Sigmoid colon (tissue), 7 donors: ENCODE measurements around the gene TOP2B. TPM values are rescaled to one million over a fixed set of nuclear protein-coding genes. Genes with fewer than 3 reads are reported as not detected.
A peak's percentile ranks its signal among the peaks of the same experiment; 100 is the strongest.

Experiments
- DNase-seq: peaks from one replicate; pipeline ENCODE4 v3.0.0-alpha.2; 2019
- H3K27ac ChIP-seq, 4 donors: fragments of 200-600 bp; sonication (generic); one replicate each; pipeline ENCODE4 v1.5.1; 2016 to 2019; ENCODE audit warnings: mild to moderate bottlenecking in 1 of 4
- H3K27me3 ChIP-seq, 3 donors: fragments of 200-600 bp; sonication (generic); one replicate each; pipeline ENCODE4 v1.5.1; 2019; ENCODE audit warnings: mild to moderate bottlenecking in 1 of 3
- H3K36me3 ChIP-seq, 4 donors: fragments of 200-600 bp; sonication (generic); one replicate each; pipeline ENCODE4 v1.5.1; 2016 to 2019
- H3K4me1 ChIP-seq, 4 donors: fragments of 200-600 bp; sonication (generic); one replicate each; pipeline ENCODE4 v1.5.1; 2017 to 2019
- H3K4me3 ChIP-seq, 4 donors: fragments of 200-600 bp; sonication (generic); one replicate each; pipeline ENCODE4 v1.5.1; 2017 to 2019; ENCODE audit warnings: mild to moderate bottlenecking in 2 of 4, moderate library complexity in 1 of 4
- H3K9me3 ChIP-seq, 4 donors: fragments of 200-600 bp in 3 of 4; sonication (generic) in 3 of 4; one replicate each; pipeline versions ENCODE4 v1.5.1 to v1.6.1; 2013 to 2019
- CTCF ChIP-seq, 4 experiments: fragments of 450-650 bp in 3 of 4; fragments of 200-600 bp in 1 of 4; IDR thresholded peaks; one replicate each; pipeline ENCODE4 v1.5.1; 2016 to 2019; ENCODE audit warnings: antibody characterized with exemption in 4 of 4, mild to moderate bottlenecking in 3 of 4, moderate library complexity in 2 of 4
- EP300 ChIP-seq, 4 donors: sonication (generic); formaldehyde crosslinking; IDR thresholded peaks; one replicate each; pipeline ENCODE4 v1.6.1; 2017; ENCODE audit warnings: antibody characterized with exemption in 4 of 4
- POLR2A ChIP-seq, 2 donors: fragments of 450-650 bp; IDR thresholded peaks; one replicate each; pipeline ENCODE4 v1.6.1; 2016; ENCODE audit warnings: antibody characterized with exemption in 2 of 2, mild to moderate bottlenecking in 2 of 2, moderate library complexity in 2 of 2
- POLR2AphosphoS5 ChIP-seq, 4 donors: sonication (generic); formaldehyde crosslinking; IDR thresholded peaks; one replicate each; pipeline ENCODE4 v1.6.1; 2017; ENCODE audit warnings: antibody characterized with exemption in 4 of 4
- WGBS, 2 donors: extraction: QIAGEN DNeasy Blood & Tissue Kit; methylation state at CpG; one replicate each; pipeline ENCODE4 v1.1.7; 2013; 5-methylcytosine and 5-hydroxymethylcytosine counted together
- intact Hi-C: fragments of 100-400 bp; cut with DNase I; formaldehyde crosslinking; loops from one replicate; pipeline ENCODE4 v1.15.1; 2023
- polyA plus RNA-seq, 3 donors: library from polyadenylated mRNA; stranded (reverse); fragments of 200-250 nt; gene quantifications; one replicate each; pipeline ENCODE4 v1.2.3, GENCODE V29; 2013
- total RNA-seq, 4 donors: library from RNA; depleted of rRNA; stranded (reverse); fragments of >200 nt; gene quantifications; one replicate each; pipeline ENCODE4 v1.1.0, GENCODE V29; 2016
- donor health status: healthy with polysubstance abuse.
- donor health status: Bipolar disorder and iron deficiency.
- donor health status: healthy.

The TOP2B gene
- total and polyA plus RNA-seq, 7 donors, result 28.2 to 122 (median 89.5) TPM

GRCh38 chr3:25558121-25558520, 106.6 kb downstream of the TOP2B start:
- Histone ChIP-seq H3K36me3 (no peaks in the 10 kb centered on the region), H3K9me3 (no peaks in the 10 kb centered on the region), H3K4me1 (peaks cover 0 to 13% (median 5%) of the 10 kb centered on the region in 4 donors), H3K4me3 (no peak overlapping the region), H3K27me3 (no peaks in the 10 kb centered on the region), H3K27ac (no peak overlapping the region)
- intact Hi-C loops, result no loop called here
- DNase-seq, result no peak
- 43 to 67% methylated on average over 5 of the region's 5 CpGs for whole genome bisulfite sequencing, 2 donors
- TF ChIP-seq POLR2A (IDR thresholded peaks at IDR 0.05), result no peak

DNA sequence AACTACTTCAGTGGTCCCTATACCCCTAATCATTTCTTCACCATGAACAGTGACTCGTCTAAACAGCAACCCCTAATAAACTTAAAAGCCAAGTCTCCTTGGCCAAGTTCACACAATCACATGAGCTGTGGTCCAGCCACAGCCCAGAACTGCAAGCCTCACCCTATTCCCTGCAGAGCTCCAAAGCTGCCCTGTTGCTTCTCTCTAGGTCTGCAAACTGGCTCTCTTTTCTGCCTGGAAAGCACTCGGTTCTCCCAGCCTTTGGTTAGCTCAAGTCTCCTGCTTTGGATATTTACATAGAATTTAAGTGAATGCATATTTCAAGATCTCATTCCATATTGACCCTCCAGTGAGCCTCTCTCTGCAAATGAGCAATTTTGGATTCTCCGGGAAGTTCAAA, 107.0 kb downstream of the TOP2B start:
- H3K4me3 ChIP-seq, result no peak overlapping the region
- H3K4me1 ChIP-seq, result peaks cover 0 to 13% (median 5%) of the 10 kb centered on the region in 4 donors
- H3K27me3 ChIP-seq, result no peaks in the 10 kb centered on the region
- DNase-seq, result no peak
- H3K9me3 ChIP-seq, result no peaks in the 10 kb centered on the region
- 74 to 75% methylated on average over 3 of the region's 3 CpGs for WGBS, 2 donors
- no peaks in the 10 kb centered on the region for H3K36me3 ChIP-seq
- peak overlapping the region in 1 of 4 donors; percentile 4 for H3K27ac ChIP-seq
- TF ChIP-seq EP300 (IDR thresholded peaks at IDR 0.05) (no peak), POLR2A (IDR thresholded peaks at IDR 0.05) (no peak), POLR2AphosphoS5 (IDR thresholded peaks at IDR 0.05) (no peak), CTCF (IDR thresholded peaks at IDR 0.05) (no peak)
- intact Hi-C loops, result no loop called here

DNA sequence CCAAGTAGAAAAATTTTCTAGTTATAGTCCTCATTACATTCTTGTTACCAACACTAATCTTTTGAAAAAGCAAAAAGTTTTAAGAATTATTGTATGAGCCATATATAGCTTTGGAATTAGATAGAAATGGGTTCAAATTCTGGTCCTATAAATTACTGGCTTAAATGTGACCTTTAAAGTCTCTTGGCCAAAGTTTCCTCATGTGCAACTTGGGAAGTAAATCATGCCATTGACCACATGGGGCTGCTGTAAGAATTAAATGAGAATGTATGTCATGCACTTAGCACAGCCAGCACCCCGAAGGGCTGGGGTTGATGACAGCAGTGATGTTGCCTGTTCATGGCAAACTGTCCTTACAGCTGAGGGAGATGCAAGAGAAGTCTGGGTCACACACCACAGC, 108.3 kb downstream of the TOP2B start:
- Histone ChIP-seq H3K36me3 (no peaks in the 10 kb centered on the region), H3K27me3 (no peaks in the 10 kb centered on the region), H3K4me3 (no peak overlapping the region), H3K27ac (peak overlapping the region in 2 of 4 donors; percentile 0 to 36), H3K4me1 (peaks cover 0 to 13% (median 5%) of the 10 kb centered on the region in 4 donors), H3K9me3 (no peaks in the 10 kb centered on the region)
- intact Hi-C loops, result no loop called here
- no peak for DNase-seq
- TF ChIP-seq EP300 (IDR thresholded peaks at IDR 0.05) (no peak), CTCF (IDR thresholded peaks at IDR 0.05) (no peak), POLR2A (IDR thresholded peaks at IDR 0.05) (no peak), POLR2AphosphoS5 (IDR thresholded peaks at IDR 0.05) (no peak)
- 70 to 72% methylated on average over 1 of the region's 1 CpG for WGBS, 2 donors

GRCh38 chr3:25555695-25556437, 108.8 kb downstream of the TOP2B start:
- intact Hi-C loops, result no loop called here
- H3K27me3 ChIP-seq, result no peaks in the 10 kb centered on the region
- WGBS, 2 donors, result 51 to 67% methylated on average over 2 of the region's 2 CpGs
- peak overlapping the region in 2 of 4 donors; percentile 0 to 36 for H3K27ac ChIP-seq
- TF ChIP-seq POLR2A (IDR thresholded peaks at IDR 0.05) (no peak), POLR2AphosphoS5 (IDR thresholded peaks at IDR 0.05) (no peak), EP300 (IDR thresholded peaks at IDR 0.05) (no peak), CTCF (IDR thresholded peaks at IDR 0.05) (no peak)
- no peak for DNase-seq
- H3K36me3 ChIP-seq, result no peaks in the 10 kb centered on the region
- H3K9me3 ChIP-seq, result no peaks in the 10 kb centered on the region
- peaks cover 0 to 13% (median 5%) of the 10 kb centered on the region in 4 donors for H3K4me1 ChIP-seq
- H3K4me3 ChIP-seq, result no peak overlapping the region

GRCh38 chr3:25554376-25554775, 110.3 kb downstream of the TOP2B start:
- Histone ChIP-seq H3K9me3 (no peaks in the 10 kb centered on the region), H3K27ac (no peak overlapping the region), H3K4me3 (no peak overlapping the region), H3K36me3 (no peaks in the 10 kb centered on the region), H3K27me3 (no peaks in the 10 kb centered on the region), H3K4me1 (peaks cover 0 to 13% (median 5%) of the 10 kb centered on the region in 4 donors)
- TF ChIP-seq POLR2AphosphoS5 (IDR thresholded peaks at IDR 0.05) (no peak), POLR2A (IDR thresholded peaks at IDR 0.05) (no peak), CTCF (IDR thresholded peaks at IDR 0.05) (no peak), EP300 (IDR thresholded peaks at IDR 0.05) (no peak)
- DNase-seq, result no peak
- intact Hi-C loops, result no loop called here
- 84 to 92% methylated on average over 7 of the region's 7 CpGs for WGBS, 2 donors
